K562 (cell line): ENCODE measurements around the gene UGT1A5. TPM values are rescaled to one million over a fixed set of nuclear protein-coding genes. Genes with fewer than 3 reads are reported as not detected.

Source experiments
- ATAC-seq: fragments of 200-7000 bp; cut with Tn5 transposase; 3 replicates; pipeline ENCODE4 v1.9.1; 2020; ENCODE audit warnings: moderate library complexity
- BruUV-seq: library from RNA; stranded (reverse); fragments of 400-500 nt; replicated peaks from 2 replicates; lab custom pipeline; 2021; lab: Mats Ljungman, UMichigan
- CTCF ChIA-PET: fragments of 300-600 bp; formaldehyde crosslinking; extraction: SDS; loops from one replicate; lab custom pipeline; 2021; ENCODE audit warnings: low intra/inter-chr PET ratio; lab: Yijun Ruan, JAX
- POLR2A ChIA-PET: fragments of 300-600, 350-650 bp; sonication (Branson Sonifier 250); formaldehyde crosslinking; extraction: SDS; loops from one replicate; lab custom pipeline; 2021; ENCODE audit warnings: antibody characterized with exemption, inconsistent platforms; lab: Yijun Ruan, JAX
- DNase-seq, 4 experiments: peaks; one replicate each; pipeline versions ENCODE4 v3.0.0 to v3.0.0-alpha.2; 2011 to 2018; ENCODE audit warnings: low spot score in 3 of 4, mixed read lengths in 3 of 4; ENCODE audit errors: extremely low read depth in 1 of 4
- FAIRE-seq: peaks from 2 replicates; lab custom pipeline; 2011; peaks lifted over from hg19 to GRCh38; lab: Jason Lieb, UNC
- H2AFZ ChIP-seq: 2 replicates; pipeline ENCODE4 v1.6.0; 2011; ENCODE audit warnings: low read depth, low read length, control low read depth, inconsistent platforms
- H3K27ac ChIP-seq: fragments of 200-600 bp; 3 replicates; pipeline ENCODE4 v1.8.0; 2011; ENCODE audit warnings: low read depth, mild to moderate bottlenecking, control low read depth, inconsistent platforms, low read length, moderate library complexity, mixed read lengths; ENCODE audit errors: extremely low read depth
- H3K27me3 ChIP-seq, 2 experiments: fragments of 300-600 bp in 1 of 2; 2 replicates in 1 of 2; 3 replicates in 1 of 2; pipeline versions ENCODE4 v1.6.0 to v1.8.0; 2011; ENCODE audit warnings: inconsistent platforms in 2 of 2, low read length in 2 of 2, mild to moderate bottlenecking in 1 of 2, mixed read lengths in 1 of 2, moderate library complexity in 1 of 2; ENCODE audit not compliant: control insufficient read depth in 2 of 2, insufficient read depth in 2 of 2
- H3K36me3 ChIP-seq: fragments of 300-600 bp; 3 replicates; pipeline ENCODE4 v1.8.0; 2011; ENCODE audit warnings: mild to moderate bottlenecking, low read length, inconsistent platforms; ENCODE audit not compliant: control insufficient read depth, insufficient read depth
- H3K4me1 ChIP-seq, 2 experiments: fragments of 200-600 bp in 1 of 2; replicated peaks in 1 of 2; 2 replicates in 1 of 2; 3 replicates in 1 of 2; pipeline versions ENCODE4 v1.5.1 to v1.8.0; 2011; ENCODE audit warnings: inconsistent platforms in 2 of 2, low read length in 2 of 2, mild to moderate bottlenecking in 1 of 2, mixed read lengths in 1 of 2, moderate library complexity in 1 of 2; ENCODE audit not compliant: control insufficient read depth in 2 of 2, insufficient read depth in 2 of 2
- H3K4me2 ChIP-seq: 2 replicates; pipeline ENCODE4 v1.6.1; 2011; ENCODE audit warnings: low read length, control low read depth, inconsistent platforms, mixed read lengths; ENCODE audit not compliant: insufficient read depth
- H3K4me3 ChIP-seq: fragments of 200-600 bp; sonication (generic), shearing (Covaris generic); 2 replicates; pipeline ENCODE4 v1.5.1; 2016; ENCODE audit warnings: control low read depth, inconsistent platforms
- H3K79me2 ChIP-seq: fragments of 200-600 bp; 3 replicates; pipeline ENCODE4 v1.8.0; 2011; ENCODE audit warnings: low read length, inconsistent platforms; ENCODE audit not compliant: control insufficient read depth, insufficient read depth
- H3K9ac ChIP-seq, 2 experiments: 2 replicates each; pipeline versions ENCODE4 v1.6.0 to v1.6.1; 2011; ENCODE audit warnings: low read depth in 2 of 2, low read length in 2 of 2, control low read depth in 1 of 2, inconsistent platforms in 1 of 2, mild to moderate bottlenecking in 1 of 2, mixed read lengths in 1 of 2; ENCODE audit not compliant: insufficient read depth in 1 of 2
- H3K9me1 ChIP-seq: one replicate; pipeline ENCODE4 v1.6.0; 2011; ENCODE audit warnings: inconsistent platforms, mild to moderate bottlenecking, low read length, moderate library complexity; ENCODE audit not compliant: control insufficient read depth, insufficient read depth
- H3K9me3 ChIP-seq: replicated peaks from 2 replicates; pipeline ENCODE4 v1.5.1; 2011; ENCODE audit warnings: low read depth, low read length, inconsistent platforms; ENCODE audit not compliant: control insufficient read depth, insufficient read depth
- H4K20me1 ChIP-seq: replicated peaks from 2 replicates; pipeline ENCODE4 v1.6.1; 2011; ENCODE audit warnings: low read length, inconsistent platforms, mixed read lengths; ENCODE audit not compliant: control insufficient read depth, insufficient read depth
- ADNP ChIP-seq: fragments of 200-800 bp; sonication (Bioruptor generic); IDR thresholded peaks from 2 replicates; pipeline ENCODE4 v1.6.1; 2016; ENCODE audit warnings: missing genetic modification characterization, missing compliant biosample characterization
- CHCHD3 ChIP-seq: fragments of 250-450 bp; sonication (Bioruptor Pico); IDR thresholded peaks from 2 replicates; pipeline ENCODE4 v2.1.2; 2022; ENCODE audit warnings: mild to moderate bottlenecking
- FOXP4 ChIP-seq: sonication (generic); formaldehyde crosslinking; IDR thresholded peaks from 2 replicates; pipeline ENCODE4 v1.8.0; 2022; ENCODE audit warnings: mild to moderate bottlenecking, missing genetic modification reagents, borderline replicate concordance
- GTF2F1 ChIP-seq: IDR thresholded peaks from 2 replicates; pipeline ENCODE4 v1.6.1; 2011; ENCODE audit warnings: low read depth, low read length, improper control_type of control experiment
- NFE2L1 ChIP-seq: fragments of 450-650 bp; IDR thresholded peaks from 2 replicates; pipeline ENCODE4 v1.6.1; 2016; ENCODE audit warnings: missing genetic modification characterization, low read depth, mild to moderate bottlenecking, missing compliant biosample characterization, moderate library complexity, borderline replicate concordance
- PHF21A ChIP-seq: fragments of 450-650 bp; IDR thresholded peaks from 2 replicates; pipeline ENCODE4 v1.6.1; 2017; ENCODE audit warnings: low read depth, borderline replicate concordance
- POU5F1 ChIP-seq: fragments of 150-350 bp; IDR thresholded peaks from 2 replicates; pipeline ENCODE4 v1.6.1; 2014; ENCODE audit warnings: borderline replicate concordance, low read length, low read depth, mild to moderate bottlenecking; ENCODE audit not compliant: partially characterized antibody
- RBFOX2 ChIP-seq: fragments of 200-400 bp; formaldehyde crosslinking; IDR thresholded peaks from 2 replicates; pipeline ENCODE4 v1.6.1; 2017; ENCODE audit warnings: low read depth, mild to moderate bottlenecking, low read length, moderate library complexity
- SMARCA4 ChIP-seq: fragments of 450-650 bp; IDR thresholded peaks from 2 replicates; pipeline ENCODE4 v1.6.1; 2016
- U2AF2 ChIP-seq: fragments of 200-400 bp; formaldehyde crosslinking; optimal IDR thresholded peaks from 2 replicates; pipeline ENCODE3; 2017; ENCODE audit warnings: low read depth, mild to moderate bottlenecking, low read length
- ZBTB7A ChIP-seq: IDR thresholded peaks from 2 replicates; pipeline ENCODE4 v1.6.1; 2011; ENCODE audit warnings: low read depth, mild to moderate bottlenecking, low read length, moderate library complexity, borderline replicate concordance; ENCODE audit not compliant: control insufficient read depth
- ZNF134 ChIP-seq: fragments of 250-450 bp; sonication (Bioruptor Pico); conservative IDR thresholded peaks from 2 replicates; pipeline ENCODE4 v1.4.0; 2020
- WGBS: fragments of 100-300 bp; shearing (Covaris generic); methylation state at CpG from one replicate; pipeline ENCODE4 v1.1.6; 2016; ENCODE audit warnings: low coverage, mixed read lengths; ENCODE audit not compliant: insufficient coverage; ENCODE audit errors: missing lambda C conversion rate; 5-methylcytosine and 5-hydroxymethylcytosine counted together
- in situ Hi-C: fragments of 300-500 bp; cut with MboI; formaldehyde crosslinking; loops from 4 replicates; pipeline ENCODE4 v1.15.0; 2018; ENCODE audit warnings: inconsistent platforms, mixed read lengths
- intact Hi-C: fragments of 100-400 bp; cut with micrococcal nuclease; formaldehyde crosslinking; loops from 2 replicates; pipeline ENCODE4 v1.14.2; 2022
- polyA plus RNA-seq, 8 experiments: library from polyadenylated mRNA; depleted of rRNA in 4 of 8; stranded (reverse) in 5 of 8; unstranded in 3 of 8; fragments of >200 nt; fragmentation: Nextera tagmentation in 2 of 8; fragmentation: Illumina TruSeq in 1 of 8; extraction: Ambion mirVana in 2 of 8; extraction: Trizol in 1 of 8; gene quantifications; 2 replicates each; pipeline versions ENCODE4 v1.2.1 to v1.2.3, GENCODE V29; 2011 to 2014; ENCODE audit warnings: inconsistent platforms in 1 of 8, missing spikeins in 1 of 8
- total RNA-seq, 7 experiments: library from RNA; depleted of rRNA in 6 of 7; stranded (reverse); fragments of >200 nt in 6 of 7; fragmentation: Illumina TruSeq in 2 of 7; extraction: Trizol in 2 of 7; gene quantifications; 2 replicates each; pipeline versions ENCODE4 v1.2.1 to v1.2.3, GENCODE V29; 2011 to 2021; ENCODE audit warnings: low replicate concordance in 1 of 7

The UGT1A5 gene
- total and polyA plus RNA-seq, 9 of the 15 experiments (the other 6 are each of a cell fraction or from before 2014, with no cell fraction given) = not detected

- no peak overlapping the region for H3K4me2 ChIP-seq
- POLR2A ChIA-PET = interaction anchor here (0.6 kb wide), 1 partner anchor 20 kb away, joined by 3 read pairs; no protein-coding TSS in a partner anchor
- in situ Hi-C loops = no loop called here
These were observed 105.4 kb downstream of the UGT1A5 start for GRCh38 chr2:233817995-233818638.

More at GRCh38 chr2:233817995-233818638, 105.4 kb downstream of the UGT1A5 start:
- TF ChIP-seq PHF21A = no peak
- TF ChIP-seq ADNP (tag) = no peak
- no peak for TF ChIP-seq GTF2F1
- TF ChIP-seq CHCHD3 (CRISPR knock-in tag) = no peak
- TF ChIP-seq SMARCA4 = no peak
- TF ChIP-seq NFE2L1 (tag) = no peak
- no peak for TF ChIP-seq RBFOX2
- TF ChIP-seq FOXP4 (CRISPR knock-in tag) = no peak
- no peak for TF ChIP-seq U2AF2
- TF ChIP-seq ZBTB7A = no peak
- TF ChIP-seq ZNF134 = no peak
- TF ChIP-seq POU5F1 = no peak
- H3K9me1 ChIP-seq = no peaks in the 10 kb centered on the region
- no peaks in the 10 kb centered on the region for H3K79me2 ChIP-seq
- no peak for ATAC-seq
- no TSS peak for BruUV-seq
- H3K9ac ChIP-seq = no peak overlapping the region; a peak in 1 of 4 replicates
- no peak for FAIRE-seq
- no peak overlapping the region for H3K4me3 ChIP-seq
- 16% methylated on average over 9 of the region's 11 CpGs for WGBS
- H2AFZ ChIP-seq = no peak overlapping the region
- no peaks in the 10 kb centered on the region; the same call in 1 of the 2 replicates for H4K20me1 ChIP-seq
- no peak overlapping the region for H3K27ac ChIP-seq
- peaks cover 2 to 58% of the 10 kb centered on the region in 2 experiments; a peak in 4 of 5 replicates for H3K27me3 ChIP-seq
- DNase-seq = no peak
- H3K4me1 ChIP-seq = no peaks in the 10 kb centered on the region; a peak in 1 of 5 replicates
- CTCF ChIA-PET = no interaction called here
- intact Hi-C loops = no loop called here
- no peaks in the 10 kb centered on the region for H3K9me3 ChIP-seq
- no peaks in the 10 kb centered on the region for H3K36me3 ChIP-seq
